Caco-2 (cell line): Measurements from ENCODE around the gene AOPEP. TPM values are rescaled to one million over a fixed set of nuclear protein-coding genes. Genes with fewer than 3 reads are reported as not detected.

ENCODE experiments used
- BruUV-seq: library from RNA; stranded (reverse); fragments of 400-500 nt; replicated peaks from 2 replicates; lab custom pipeline; 2021; lab: Mats Ljungman, UMichigan
- CTCF ChIA-PET: fragments of 300-600 bp; sonication (Branson Sonifier 250); formaldehyde crosslinking; loops from one replicate; lab custom pipeline; 2022; ENCODE audit warnings: antibody characterized with exemption; lab: Charles Lee
- POLR2A ChIA-PET: fragments of 300-600 bp; sonication (Branson Sonifier 250); formaldehyde crosslinking; loops from one replicate; lab custom pipeline; 2022; ENCODE audit warnings: antibody characterized with exemption; lab: Charles Lee
- DNase-seq, 2 experiments: peaks; one replicate each; pipeline versions ENCODE4 v3.0.0 to v3.0.0-alpha.2; 2020 to 2022
- H3K27me3 ChIP-seq: replicated peaks from 2 replicates; pipeline ENCODE4 v1.6.0; 2011; ENCODE audit warnings: low read length; ENCODE audit not compliant: control insufficient read depth, insufficient read depth
- H3K36me3 ChIP-seq: 2 replicates; pipeline ENCODE4 v1.5.1; 2011; ENCODE audit warnings: low read length; ENCODE audit not compliant: control insufficient read depth, insufficient read depth
- H3K4me1 ChIP-seq: fragments of 250-450 bp; sonication (Bioruptor Pico); 2 replicates; pipeline ENCODE4 v1.5.1; 2020; ENCODE audit warnings: mild to moderate bottlenecking
- H3K4me3 ChIP-seq: 2 replicates; pipeline ENCODE4 v1.5.1; 2011; ENCODE audit warnings: low read depth, mild to moderate bottlenecking, control low read depth, low read length
- H3K9me3 ChIP-seq: fragments of 250-450 bp; sonication (Bioruptor Pico); 2 replicates; pipeline ENCODE4 v1.5.1; 2020; ENCODE audit warnings: mild to moderate bottlenecking, moderate library complexity
- H3K27ac Mint-ChIP-seq: one replicate; pipeline ENCODE4 v1.8.0; 2022; ENCODE audit warnings: mixed read lengths; ENCODE audit not compliant: unreplicated experiment
- H3K27me3 Mint-ChIP-seq: one replicate; pipeline ENCODE4 v1.8.0; 2022; ENCODE audit warnings: mixed read lengths; ENCODE audit not compliant: insufficient read depth, unreplicated experiment
- H3K36me3 Mint-ChIP-seq: one replicate; pipeline ENCODE4 v1.8.0; 2022; ENCODE audit warnings: mild to moderate bottlenecking, mixed read lengths; ENCODE audit not compliant: insufficient read depth, unreplicated experiment
- H3K4me1 Mint-ChIP-seq: one replicate; pipeline ENCODE4 v1.8.0; 2022; ENCODE audit warnings: low read depth, mixed read lengths; ENCODE audit not compliant: unreplicated experiment
- H3K4me3 Mint-ChIP-seq: one replicate; pipeline ENCODE4 v1.8.0; 2022; ENCODE audit warnings: mild to moderate bottlenecking, moderate library complexity, mixed read lengths; ENCODE audit not compliant: unreplicated experiment
- H3K9me3 Mint-ChIP-seq: one replicate; pipeline ENCODE4 v1.8.0; 2022; ENCODE audit warnings: mixed read lengths; ENCODE audit not compliant: unreplicated experiment
- intact Hi-C: fragments of 100-400 bp; cut with micrococcal nuclease; formaldehyde crosslinking; loops from one replicate; pipeline ENCODE4 v1.10.0; 2022; ENCODE audit not compliant: unreplicated experiment
- total RNA-seq: library from RNA; stranded (reverse); gene quantifications from 2 replicates; pipeline ENCODE4 v1.2.3, GENCODE V29; 2022
- TF ChIP-seq, protein P1 (sequence below), 2 experiments: fragments of 200-600 bp in 1 of 2; IDR thresholded peaks; 1 replicate in 1 of 2; 2 replicates in 1 of 2; pipeline versions ENCODE4 v1.5.1 to v1.8.0; 2011 to 2022; ENCODE audit warnings: antibody characterized with exemption in 1 of 2, control low read depth in 1 of 2, inconsistent platforms in 1 of 2, low read depth in 1 of 2, low read length in 1 of 2, mild to moderate bottlenecking in 1 of 2, moderate library complexity in 1 of 2; ENCODE audit not compliant: insufficient read depth in 1 of 2, severe bottlenecking in 1 of 2, unreplicated experiment in 1 of 2

Gene AOPEP
- total RNA-seq, 1 experiment from 2014 or later, result 63.3 TPM

DNA sequence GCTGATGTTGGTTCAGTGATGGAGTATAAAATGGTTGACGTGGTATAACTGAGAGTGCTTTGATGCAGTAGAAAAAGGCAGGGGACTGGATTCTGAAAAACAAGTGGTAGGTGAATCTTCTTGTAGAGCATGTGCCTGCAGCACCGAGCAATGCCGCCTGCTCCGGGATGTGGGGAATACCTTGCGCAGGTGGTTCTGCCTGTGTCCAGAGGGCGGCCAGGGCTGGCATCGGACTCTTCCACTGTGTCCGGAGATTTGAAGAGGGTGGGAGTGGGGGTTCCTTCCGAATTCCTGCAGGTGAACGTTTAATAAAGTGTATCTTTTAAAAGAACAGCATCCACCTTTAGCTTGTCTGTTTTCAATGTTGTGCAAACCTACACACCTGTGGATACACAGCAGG, 353.0 kb downstream of the AOPEP start:
- peak overlapping the region; percentile 14 for H3K4me3 Mint-ChIP-seq
- Histone ChIP-seq H3K9me3 (no peaks in the 10 kb centered on the region), H3K36me3 (peaks cover 13% of the 10 kb centered on the region), H3K4me1 (peaks cover 39% of the 10 kb centered on the region), H3K27me3 (no peaks in the 10 kb centered on the region), H3K4me3 (no peak overlapping the region)
- peak overlapping the region; percentile 53 for H3K27ac Mint-ChIP-seq
- H3K36me3 Mint-ChIP-seq, result peaks cover 91% of the 10 kb centered on the region
- H3K9me3 Mint-ChIP-seq, result no peaks in the 10 kb centered on the region
- BruUV-seq, result no TSS peak
- TF ChIP-seq, protein P1, sequence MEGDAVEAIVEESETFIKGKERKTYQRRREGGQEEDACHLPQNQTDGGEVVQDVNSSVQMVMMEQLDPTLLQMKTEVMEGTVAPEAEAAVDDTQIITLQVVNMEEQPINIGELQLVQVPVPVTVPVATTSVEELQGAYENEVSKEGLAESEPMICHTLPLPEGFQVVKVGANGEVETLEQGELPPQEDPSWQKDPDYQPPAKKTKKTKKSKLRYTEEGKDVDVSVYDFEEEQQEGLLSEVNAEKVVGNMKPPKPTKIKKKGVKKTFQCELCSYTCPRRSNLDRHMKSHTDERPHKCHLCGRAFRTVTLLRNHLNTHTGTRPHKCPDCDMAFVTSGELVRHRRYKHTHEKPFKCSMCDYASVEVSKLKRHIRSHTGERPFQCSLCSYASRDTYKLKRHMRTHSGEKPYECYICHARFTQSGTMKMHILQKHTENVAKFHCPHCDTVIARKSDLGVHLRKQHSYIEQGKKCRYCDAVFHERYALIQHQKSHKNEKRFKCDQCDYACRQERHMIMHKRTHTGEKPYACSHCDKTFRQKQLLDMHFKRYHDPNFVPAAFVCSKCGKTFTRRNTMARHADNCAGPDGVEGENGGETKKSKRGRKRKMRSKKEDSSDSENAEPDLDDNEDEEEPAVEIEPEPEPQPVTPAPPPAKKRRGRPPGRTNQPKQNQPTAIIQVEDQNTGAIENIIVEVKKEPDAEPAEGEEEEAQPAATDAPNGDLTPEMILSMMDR (IDR thresholded peaks at IDR 0.05; ENCODE audit: insufficient read depth in 1 of 2, low read depth in 1 of 2, low read length in 1 of 2, severe bottlenecking in 1 of 2, unreplicated experiment in 1 of 2), result no peak
- H3K27me3 Mint-ChIP-seq, result no peaks in the 10 kb centered on the region
- no peak for DNase-seq
- intact Hi-C loops, result loop anchor here (2.0 to 10.0 kb wide), 4 partner anchors 23 to 295 kb away; no protein-coding TSS in a partner anchor
- POLR2A ChIA-PET, result no interaction called here
- CTCF ChIA-PET, result no interaction called here
- peaks cover 43% of the 10 kb centered on the region for H3K4me1 Mint-ChIP-seq

DNA sequence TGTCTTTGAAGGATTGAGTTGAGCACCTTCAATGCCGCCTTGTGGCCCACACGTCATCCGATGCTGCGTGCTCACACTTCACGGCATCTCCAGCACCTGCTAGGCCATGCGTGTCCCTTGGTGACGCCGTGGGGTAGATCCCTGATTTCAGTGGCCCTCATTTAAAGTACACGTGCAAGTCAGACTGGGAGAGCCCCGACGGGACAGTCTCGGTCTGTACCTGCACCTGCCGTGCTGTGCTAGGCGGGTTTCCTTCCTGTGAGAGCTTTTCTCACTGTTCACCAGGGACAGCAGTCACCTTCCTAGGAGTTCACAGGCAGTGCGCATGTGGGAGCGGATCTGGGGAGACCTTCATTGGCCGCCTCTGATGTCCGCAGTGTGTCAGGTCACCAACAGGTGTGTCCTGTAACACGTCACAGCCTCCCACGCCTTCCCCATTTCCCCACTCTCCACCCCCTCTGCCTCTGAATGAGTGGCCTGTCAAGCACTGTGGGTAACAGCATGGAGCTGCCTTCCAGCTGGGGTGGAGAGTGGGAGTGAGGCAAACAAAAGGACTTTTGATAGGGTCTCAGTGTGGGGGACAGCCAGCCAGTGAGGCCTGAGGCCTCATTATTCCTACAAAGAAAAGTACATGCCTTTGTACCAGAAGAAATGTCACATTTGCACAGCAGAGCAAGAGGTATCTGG, 354.6 kb downstream of the AOPEP start:
- POLR2A ChIA-PET, result no interaction called here
- H3K27ac Mint-ChIP-seq, result no peak overlapping the region

GRCh38 chr9:95081998-95082397, 355.5 kb downstream of the AOPEP start:
- no peaks in the 10 kb centered on the region for H3K9me3 ChIP-seq
- TF ChIP-seq, protein P1 (IDR thresholded peaks at IDR 0.05; ENCODE audit: insufficient read depth in 1 of 2, low read depth in 1 of 2, low read length in 1 of 2, severe bottlenecking in 1 of 2, unreplicated experiment in 1 of 2), result no peak
- Mint-ChIP-seq H3K27me3 (no peaks in the 10 kb centered on the region), H3K36me3 (peaks cover 97% of the 10 kb centered on the region), H3K4me3 (no peak overlapping the region), H3K4me1 (peaks cover 27% of the 10 kb centered on the region), H3K27ac (no peak overlapping the region), H3K9me3 (no peaks in the 10 kb centered on the region)
- no peak overlapping the region for H3K4me3 ChIP-seq
- no peaks in the 10 kb centered on the region for H3K27me3 ChIP-seq
- peak in 1 of 2 experiments; percentile 9 for DNase-seq
- H3K4me1 ChIP-seq, result peaks cover 28% of the 10 kb centered on the region
- ChIA-PET CTCF (no interaction called here), POLR2A (no interaction called here)
- no TSS peak for BruUV-seq
- intact Hi-C loops, result no loop called here
- peaks cover 14% of the 10 kb centered on the region for H3K36me3 ChIP-seq

More for the DNA sequence above, 354.6 kb downstream of the AOPEP start:
- H3K9me3 ChIP-seq, result no peaks in the 10 kb centered on the region
- CTCF ChIA-PET, result no interaction called here
- H3K27me3 ChIP-seq, result no peaks in the 10 kb centered on the region
- no peaks in the 10 kb centered on the region for H3K9me3 Mint-ChIP-seq
- H3K4me3 ChIP-seq, result no peak overlapping the region
- H3K36me3 ChIP-seq, result peaks cover 13% of the 10 kb centered on the region
- no peaks in the 10 kb centered on the region for H3K27me3 Mint-ChIP-seq
- BruUV-seq, result no TSS peak
- intact Hi-C loops, result no loop called here
- peak in 1 of 2 experiments; percentile 22 for DNase-seq
- no peak overlapping the region for H3K4me3 Mint-ChIP-seq
- TF ChIP-seq, protein P1 (IDR thresholded peaks at IDR 0.05; ENCODE audit: insufficient read depth in 1 of 2, low read depth in 1 of 2, low read length in 1 of 2, severe bottlenecking in 1 of 2, unreplicated experiment in 1 of 2), result no peak
- H3K36me3 Mint-ChIP-seq, result peaks cover 97% of the 10 kb centered on the region
- H3K4me1 ChIP-seq, result peaks cover 37% of the 10 kb centered on the region
- H3K4me1 Mint-ChIP-seq, result peaks cover 36% of the 10 kb centered on the region
